Stimulated activated CD4-positive, alpha-beta T cell treated with anti-CD3 and anti-CD28 coated beads, Interleukin-15, amount 100 ng/mL, for 48 hours (primary cell): ENCODE data around the gene DNAH17.
"Not testable (repeated sequence)": the region's sequence is repeated elsewhere in the genome, so short reads cannot be mapped to it uniquely, and the experiment has no call there.

Experiments
- DNase-seq, 2 donors: peaks; one replicate each; pipeline ENCODE4 v3.0.0-alpha.2; 2020; ENCODE audit warnings: low read depth in 2 of 2

DNAH17 gene

GRCh38 chr17:78477913-78478756 is 99.1 kb downstream of the DNAH17 start:
- DNase-seq = no peak

DNA sequence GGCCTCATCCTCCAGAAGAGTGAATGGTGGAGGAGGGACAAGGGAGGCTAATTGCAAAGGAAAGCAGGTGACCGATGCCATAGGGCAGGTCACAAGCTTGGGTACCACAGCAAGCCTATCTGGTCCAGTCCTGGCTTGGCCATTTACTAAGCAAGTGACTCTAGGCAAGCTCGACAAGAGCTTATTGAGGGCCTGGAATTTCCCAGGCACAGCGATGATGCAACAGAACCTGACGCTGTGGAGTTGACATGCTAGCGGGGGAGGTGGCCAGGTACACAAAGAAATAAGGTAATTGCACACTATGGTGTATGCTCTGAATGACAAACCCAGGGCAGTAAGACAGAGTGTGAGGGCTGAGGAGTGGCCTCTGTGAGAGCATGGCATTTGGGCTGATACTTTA is 100.2 kb downstream of the DNAH17 start:
- no peak for DNase-seq

- DNase-seq = no peak
Measured at GRCh38 chr17:78476149-78476548, 101.0 kb downstream of the DNAH17 start.

DNA sequence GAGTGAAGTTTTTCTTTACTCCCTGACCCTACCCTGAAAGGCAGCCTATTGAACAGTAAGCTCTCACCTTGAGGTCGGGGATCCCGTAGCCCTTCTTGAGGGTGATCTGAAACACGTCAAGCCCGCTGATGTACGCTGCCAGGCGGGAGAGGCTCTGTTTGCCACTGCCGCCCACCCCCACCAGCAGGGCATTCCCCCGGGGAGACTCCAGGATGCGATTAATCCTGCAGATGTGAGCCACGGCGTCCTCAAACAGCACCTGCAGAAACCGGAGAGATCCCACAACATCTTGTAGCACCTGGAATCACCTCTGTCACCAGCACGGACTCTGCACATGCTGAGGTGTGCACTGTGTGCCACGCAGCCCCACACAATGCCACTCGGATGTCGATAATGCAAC is 102.0 kb downstream of the DNAH17 start:
- DNase-seq = no peak

- no peak for DNase-seq
Measured at GRCh38 chr17:78474614-78475146, 102.5 kb downstream of the DNAH17 start.

DNA sequence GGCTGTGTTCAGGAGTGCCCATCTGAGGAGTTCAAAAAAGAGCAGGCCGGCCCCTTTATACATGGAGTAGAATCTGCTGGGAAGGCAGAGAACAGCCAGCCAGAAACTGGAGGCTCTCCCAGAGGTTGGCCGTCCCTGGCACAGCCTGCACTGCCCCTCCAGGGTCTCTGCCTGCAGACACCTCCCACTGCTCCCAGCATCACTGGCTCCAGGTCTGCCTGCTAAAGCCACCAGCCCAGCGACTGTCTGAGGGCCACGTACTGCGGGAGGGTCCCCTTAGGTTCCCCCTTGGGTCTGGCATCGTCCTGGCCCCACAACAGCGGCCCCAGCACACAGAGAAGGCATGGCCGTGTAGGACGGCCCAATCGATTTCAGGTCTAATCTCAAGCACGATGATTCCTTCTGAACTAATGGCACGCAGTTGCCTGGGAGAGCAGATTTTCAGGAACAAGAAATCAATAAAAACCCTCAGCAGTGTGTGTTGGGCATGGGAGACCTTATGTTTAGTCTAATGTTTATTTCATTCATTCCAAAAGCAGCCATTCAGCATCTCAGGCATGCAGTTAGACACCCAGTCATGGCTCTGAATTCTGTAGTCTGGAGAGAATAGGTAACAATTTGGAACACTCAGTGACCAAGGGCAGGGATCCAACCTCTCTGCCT is 103.1 kb downstream of the DNAH17 start:
- DNase-seq = no peak

- no peak for DNase-seq
Measured at GRCh38 chr17:78472035-78472905, 104.9 kb downstream of the DNAH17 start.

GRCh38 chr17:78471635-78472034 is 105.6 kb downstream of the DNAH17 start:
- DNase-seq = no peak

GRCh38 chr17:78469443-78469842 is 107.8 kb downstream of the DNAH17 start:
- DNase-seq = no peak

- DNase-seq = no peak
Measured at GRCh38 chr17:78468366-78468765, 108.8 kb downstream of the DNAH17 start.

DNA sequence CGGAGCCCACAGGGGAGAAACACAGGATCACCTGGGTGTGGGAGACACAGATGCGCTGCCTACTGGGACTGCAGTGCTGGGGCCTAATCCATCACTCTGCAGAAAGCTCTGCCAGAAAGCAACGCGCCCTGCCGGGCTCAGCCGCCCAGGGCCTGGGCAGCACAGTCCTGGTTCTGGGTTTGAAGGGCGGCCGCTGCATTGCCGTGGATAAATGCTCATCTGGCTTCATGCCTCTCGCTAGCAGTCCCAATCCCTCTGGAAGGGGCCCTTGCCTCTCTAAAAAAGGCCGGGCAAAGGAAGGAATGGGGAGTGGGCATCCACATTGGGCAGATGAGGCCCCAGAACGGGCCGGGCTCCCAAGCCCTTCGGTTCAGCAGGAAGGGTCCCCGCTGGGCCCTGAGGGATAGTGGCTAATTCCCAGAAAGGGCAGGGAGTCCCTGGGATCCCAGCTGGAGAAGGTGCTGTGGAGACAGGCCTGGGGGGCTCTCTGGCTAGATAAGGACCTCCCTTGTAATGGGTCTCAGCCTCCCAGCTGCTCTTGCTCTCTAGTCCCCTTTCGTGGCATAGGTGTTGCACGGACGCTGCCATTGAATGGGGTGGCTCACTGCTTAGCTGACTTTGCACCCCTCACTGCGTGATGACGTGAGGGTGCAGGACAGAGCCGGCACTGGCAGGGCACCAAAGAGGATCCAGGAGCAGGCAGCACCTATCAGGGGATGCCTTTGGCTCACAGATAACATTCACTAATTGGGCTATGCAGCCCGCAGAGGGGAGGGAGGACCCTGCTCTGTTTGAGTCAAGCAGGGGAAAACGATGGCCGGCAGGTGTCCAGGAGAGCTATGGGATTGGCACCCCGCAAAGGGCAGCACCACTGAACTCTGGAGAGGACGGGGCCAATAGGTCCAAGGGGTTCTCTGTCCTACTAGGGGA is 110.1 kb downstream of the DNAH17 start:
- no peak for DNase-seq

DNA sequence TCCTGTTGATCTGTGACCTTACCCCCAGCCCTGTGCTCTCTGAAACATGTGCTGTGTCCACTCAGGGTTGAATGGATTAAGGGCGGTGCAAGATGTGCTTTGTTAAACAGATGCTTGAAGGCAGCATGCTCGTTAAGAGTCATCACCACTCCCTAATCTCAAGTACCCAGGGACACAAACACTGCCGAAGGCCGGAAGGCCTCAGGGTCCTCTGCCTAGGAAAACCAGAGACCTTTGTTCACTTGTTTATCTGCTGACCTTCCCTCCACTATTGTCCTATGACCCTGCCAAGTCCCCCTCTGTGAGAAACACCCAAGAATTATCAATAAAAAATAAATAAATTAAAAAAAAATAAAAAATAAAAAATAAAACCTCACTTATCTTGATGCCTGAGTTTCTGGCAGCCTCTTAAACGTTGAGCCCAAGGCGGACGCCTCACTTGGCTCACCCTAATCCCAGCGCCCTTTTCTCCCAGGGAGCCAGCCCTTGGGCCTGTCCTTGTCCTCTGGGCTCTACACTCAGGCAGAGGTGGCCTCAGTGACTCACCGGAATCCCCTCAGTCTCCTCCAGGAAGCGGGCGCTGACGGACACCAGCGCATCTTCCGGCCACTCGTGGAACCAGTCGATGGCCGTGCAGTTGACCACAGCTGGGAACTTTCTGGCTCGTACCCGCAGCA is 110.9 kb downstream of the DNAH17 start:
- DNase-seq = not testable (repeated sequence)

GRCh38 chr17:78462148-78462547 is 115.0 kb downstream of the DNAH17 start:
- no peak for DNase-seq

- DNase-seq = no peak
Measured at GRCh38 chr17:78461799-78462053, 115.5 kb downstream of the DNAH17 start.

- no peak for DNase-seq
Measured at GRCh38 chr17:78460951-78461798, 116.0 kb downstream of the DNAH17 start.

DNA sequence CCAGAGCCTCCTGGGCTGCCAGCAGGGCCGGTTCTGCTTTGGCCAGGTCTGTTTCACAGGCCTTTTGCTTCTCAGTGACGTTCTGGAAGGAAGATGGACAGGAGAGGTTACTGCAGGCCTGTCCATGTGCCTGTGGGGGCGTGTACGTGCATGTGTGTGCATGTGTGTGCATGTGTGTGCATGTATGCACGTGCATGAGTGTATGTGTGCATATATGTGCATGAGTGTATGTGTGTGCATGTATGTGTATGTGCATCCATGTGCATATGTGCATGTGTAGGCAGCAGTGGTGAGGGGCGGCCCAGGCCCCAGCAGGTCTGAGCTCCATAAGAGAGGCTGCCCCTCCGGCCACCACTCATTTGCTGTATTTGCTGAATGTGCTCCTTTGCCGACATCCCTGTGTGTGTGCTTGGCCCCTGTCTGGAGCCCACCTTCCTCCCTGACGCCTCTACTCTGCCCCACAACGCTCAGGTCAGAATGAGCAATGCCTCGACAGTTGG is 117.0 kb downstream of the DNAH17 start:
- no peak for DNase-seq

GRCh38 chr17:78459696-78460095 is 117.5 kb downstream of the DNAH17 start:
- DNase-seq = no peak

DNA sequence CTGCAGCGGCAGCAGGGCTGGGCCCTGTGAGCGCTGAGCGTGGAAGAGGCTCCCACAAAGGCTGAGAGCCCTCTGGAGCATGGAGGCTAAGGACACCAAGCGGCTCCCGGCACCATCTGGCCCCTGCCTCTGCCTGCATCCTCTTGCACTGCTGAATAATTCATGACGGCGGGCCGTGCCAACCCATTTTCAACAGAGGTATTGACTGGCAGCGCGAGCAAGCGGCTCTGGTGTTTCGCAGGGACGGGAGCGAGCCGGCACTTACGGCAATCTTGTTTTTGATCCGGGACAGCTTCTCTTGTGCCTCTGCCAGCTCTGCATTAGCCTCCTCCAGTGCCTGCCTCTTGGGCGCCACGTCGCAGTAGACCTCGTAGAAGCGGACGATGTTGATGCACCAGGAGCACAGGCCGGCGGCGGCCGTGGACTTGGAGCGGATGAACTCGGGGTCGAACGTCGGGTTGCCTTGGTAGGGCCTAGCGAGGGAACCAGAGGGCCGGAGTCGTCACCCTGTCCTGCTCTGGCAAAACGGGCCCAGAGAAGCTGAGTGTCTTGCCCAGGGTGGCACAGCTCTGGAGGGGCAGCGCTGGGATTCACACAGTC is 118.4 kb downstream of the DNAH17 start:
- no peak for DNase-seq

DNA sequence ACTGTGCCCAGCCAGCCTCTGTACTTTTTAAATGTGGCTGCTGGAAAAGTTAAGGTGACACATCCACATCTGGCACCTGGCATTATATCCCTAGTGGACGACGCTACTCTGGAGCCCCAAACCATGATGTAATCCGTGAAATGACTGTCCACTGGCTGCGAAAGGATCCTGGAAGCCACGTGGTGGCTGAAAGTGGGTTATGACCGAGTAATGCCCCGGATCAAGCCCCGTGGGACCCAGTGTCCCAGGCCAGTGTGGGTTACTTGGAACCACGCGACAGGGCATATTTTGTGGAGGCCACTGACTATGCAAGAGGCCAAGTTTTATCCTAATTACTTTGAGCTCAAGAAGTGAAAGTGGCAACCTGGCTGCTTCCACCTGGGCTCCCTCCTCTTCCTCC is 119.1 kb downstream of the DNAH17 start:
- DNase-seq = no peak
